Raji (cell line): ENCODE results near the gene CREB3L1.

Experiments
- POLR2A ChIP-seq: IDR thresholded peaks from 2 replicates; pipeline ENCODE4 v1.6.1; 2011; ENCODE audit warnings: low read depth, low read length, control low read depth; ENCODE audit not compliant: insufficient read depth

Gene CREB3L1

GRCh38 chr11:46296528-46297448 lies 19.3 kb downstream of the CREB3L1 start:
- no peak for TF ChIP-seq POLR2A

GRCh38 chr11:46298699-46299433 lies 21.4 kb downstream of the CREB3L1 start:
- TF ChIP-seq POLR2A = no peak

DNA sequence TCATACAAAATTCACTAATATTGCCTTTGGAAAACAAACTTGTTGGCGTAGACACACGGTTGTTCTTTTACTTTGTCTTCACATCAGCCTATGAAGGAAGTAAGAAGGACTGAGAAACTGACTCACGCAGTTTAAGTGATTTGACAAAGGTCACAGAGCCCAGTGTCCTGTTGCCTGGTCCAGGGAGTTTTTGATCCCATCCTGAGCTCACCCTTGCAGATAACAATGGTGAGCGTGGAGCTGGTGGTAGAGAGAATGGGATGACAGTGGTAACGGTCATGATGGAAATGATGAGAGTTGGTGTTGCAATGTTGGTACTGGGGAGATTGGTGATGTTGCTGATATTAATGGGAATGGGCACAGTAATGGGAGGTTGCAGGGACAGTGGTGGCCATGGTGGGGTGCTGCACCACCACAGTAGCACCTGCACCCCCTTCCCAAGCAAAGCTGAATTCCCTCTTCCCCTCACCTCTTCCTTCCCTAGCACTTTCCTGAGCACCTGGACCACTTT lies 22.0 kb downstream of the CREB3L1 start:
- TF ChIP-seq POLR2A = no peak

DNA sequence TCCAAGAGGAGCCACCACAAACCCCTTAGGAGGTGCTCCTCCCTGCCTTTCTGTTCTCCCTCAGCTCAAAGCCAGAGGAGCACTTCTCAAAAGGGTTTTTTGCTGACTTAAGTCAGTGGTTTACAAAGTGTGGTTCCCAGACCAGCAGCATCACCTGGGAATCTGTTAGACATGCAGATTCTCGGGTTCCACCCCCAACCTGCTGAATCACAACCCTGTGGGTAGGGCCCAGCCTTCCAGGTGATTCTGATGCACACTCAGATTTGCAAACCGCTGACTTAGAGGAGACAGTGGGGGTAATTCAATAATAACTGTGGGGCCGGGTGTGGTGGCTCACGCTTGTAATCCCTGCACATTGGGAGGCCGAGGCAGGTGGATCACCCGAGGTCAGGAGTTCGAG lies 22.8 kb downstream of the CREB3L1 start:
- TF ChIP-seq POLR2A = no peak

DNA sequence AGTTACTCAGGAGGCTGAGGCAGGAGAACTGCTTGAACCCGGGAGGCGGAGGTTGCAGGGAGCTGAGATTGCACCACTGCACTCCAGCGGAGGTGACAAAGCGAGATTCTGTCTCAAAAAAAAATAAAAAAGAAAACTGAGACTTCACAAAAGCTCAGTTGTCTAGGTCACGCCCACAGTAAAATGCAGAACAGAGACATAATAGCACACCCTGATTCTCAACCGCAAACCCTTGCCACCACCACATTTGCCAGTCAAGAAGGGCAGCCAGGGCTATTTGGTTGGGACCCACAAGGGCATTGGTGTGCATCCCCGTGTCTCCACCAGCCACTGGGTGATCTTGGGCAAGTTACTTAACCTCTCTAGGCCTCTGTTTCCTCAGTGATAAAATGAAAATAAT lies 25.4 kb downstream of the CREB3L1 start:
- no peak for TF ChIP-seq POLR2A

- no peak for TF ChIP-seq POLR2A
These were observed 27.2 kb downstream of the CREB3L1 start for GRCh38 chr11:46304605-46305179.

DNA sequence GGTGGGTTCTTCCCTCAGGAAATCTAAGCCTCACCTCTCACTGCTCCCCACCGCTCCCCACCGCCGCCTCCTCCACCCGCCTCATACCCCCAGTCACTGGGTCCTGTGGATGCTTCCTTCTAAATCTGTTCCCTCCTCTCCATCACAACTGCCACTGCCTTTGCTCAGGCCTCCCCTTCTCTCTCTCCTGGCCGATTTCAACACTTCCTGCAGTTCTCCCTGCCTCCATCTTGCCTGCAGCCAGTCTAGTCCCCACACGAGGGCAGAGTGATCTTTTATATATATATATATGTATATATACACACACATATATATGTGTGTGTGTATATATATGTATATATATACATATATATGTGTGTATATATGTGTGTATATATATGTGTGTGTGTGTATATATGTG lies 27.8 kb downstream of the CREB3L1 start:
- no peak for TF ChIP-seq POLR2A

GRCh38 chr11:46306296-46306853 lies 28.9 kb downstream of the CREB3L1 start:
- TF ChIP-seq POLR2A = no peak

- TF ChIP-seq POLR2A = no peak
These were observed 29.9 kb downstream of the CREB3L1 start for GRCh38 chr11:46307369-46307768.

DNA sequence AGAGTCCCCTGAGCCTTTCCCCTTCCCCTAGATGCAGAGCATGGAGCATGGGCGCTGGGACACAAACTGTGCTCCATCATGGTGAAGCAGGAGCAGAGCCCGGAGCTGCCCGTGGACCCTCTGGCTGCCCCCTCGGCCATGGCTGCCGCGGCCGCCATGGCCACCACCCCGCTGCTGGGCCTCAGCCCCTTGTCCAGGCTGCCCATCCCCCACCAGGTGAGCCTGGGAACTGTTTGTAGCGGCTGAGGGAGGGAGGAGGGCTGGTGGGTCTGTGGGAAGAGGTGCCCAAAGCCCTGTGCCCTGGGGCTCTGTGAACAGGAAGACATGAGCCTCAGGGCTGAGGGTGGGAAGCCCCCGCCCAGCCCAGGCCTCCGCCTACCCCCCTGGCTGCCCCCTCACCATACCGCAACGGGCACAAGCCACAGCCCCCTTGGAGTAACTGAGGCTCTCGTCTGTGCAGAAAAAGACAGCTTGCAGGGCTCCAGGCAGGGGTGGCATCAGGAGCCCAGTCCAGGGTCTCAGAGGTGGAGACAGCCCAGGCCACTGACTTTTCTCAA lies 30.4 kb downstream of the CREB3L1 start:
- TF ChIP-seq POLR2A = no peak

- no peak for TF ChIP-seq POLR2A
These were observed 31.4 kb downstream of the CREB3L1 start for GRCh38 chr11:46308631-46309419.

DNA sequence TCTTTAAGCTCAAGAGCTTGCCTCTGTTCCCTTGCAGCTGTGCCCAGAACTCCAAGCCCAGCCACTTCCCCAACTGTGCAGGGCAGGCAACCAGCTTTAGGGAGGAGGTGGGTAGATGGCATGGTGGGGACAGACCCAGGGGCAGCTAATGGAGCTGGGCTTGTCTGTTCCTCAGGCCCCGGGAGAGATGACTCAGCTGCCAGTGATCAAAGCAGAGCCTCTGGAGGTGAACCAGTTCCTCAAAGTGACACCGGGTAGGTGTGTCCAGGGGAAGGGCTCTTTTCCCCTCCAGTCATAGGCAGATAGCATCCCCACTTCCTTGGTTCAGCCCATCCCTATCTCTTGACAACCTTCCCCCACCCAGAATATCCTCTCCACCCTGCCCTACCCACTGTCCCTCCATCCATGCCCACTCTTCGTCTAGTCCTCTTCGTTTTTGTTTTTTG lies 32.4 kb downstream of the CREB3L1 start:
- TF ChIP-seq POLR2A = no peak

DNA sequence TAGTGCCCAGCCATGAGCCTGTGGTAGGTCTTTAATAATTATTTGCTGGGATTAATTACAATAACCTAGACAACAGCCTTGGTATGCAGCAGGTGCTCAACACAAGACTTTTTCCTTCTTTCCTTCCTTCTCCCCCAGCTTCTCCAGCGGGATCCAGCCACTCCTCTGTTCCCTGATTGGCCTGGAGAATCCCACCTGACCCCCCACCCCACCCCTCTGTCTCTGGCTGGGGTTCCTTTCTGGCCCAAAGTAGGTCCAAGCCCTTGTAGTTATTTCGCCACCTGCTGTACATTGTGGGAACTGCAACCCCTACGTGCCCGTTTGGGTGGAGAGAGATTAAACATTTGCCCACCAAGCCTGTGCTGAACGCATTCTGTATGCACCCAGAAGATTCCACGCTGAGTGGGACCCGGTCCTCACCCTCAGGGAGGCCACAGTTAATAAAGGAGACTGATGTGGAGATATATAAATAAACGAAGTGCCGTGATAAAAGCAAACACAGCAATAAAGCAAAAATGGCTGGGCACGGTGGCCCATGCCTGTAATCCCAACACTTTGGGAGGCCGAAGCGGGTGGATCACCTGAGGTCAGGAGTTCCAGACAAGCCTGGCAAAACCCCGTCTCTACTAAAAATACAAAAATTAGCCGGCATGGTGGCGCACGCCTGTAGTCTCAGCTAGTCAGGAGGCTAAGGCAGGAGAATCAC lies 37.7 kb downstream of the CREB3L1 start:
- no peak for TF ChIP-seq POLR2A

DNA sequence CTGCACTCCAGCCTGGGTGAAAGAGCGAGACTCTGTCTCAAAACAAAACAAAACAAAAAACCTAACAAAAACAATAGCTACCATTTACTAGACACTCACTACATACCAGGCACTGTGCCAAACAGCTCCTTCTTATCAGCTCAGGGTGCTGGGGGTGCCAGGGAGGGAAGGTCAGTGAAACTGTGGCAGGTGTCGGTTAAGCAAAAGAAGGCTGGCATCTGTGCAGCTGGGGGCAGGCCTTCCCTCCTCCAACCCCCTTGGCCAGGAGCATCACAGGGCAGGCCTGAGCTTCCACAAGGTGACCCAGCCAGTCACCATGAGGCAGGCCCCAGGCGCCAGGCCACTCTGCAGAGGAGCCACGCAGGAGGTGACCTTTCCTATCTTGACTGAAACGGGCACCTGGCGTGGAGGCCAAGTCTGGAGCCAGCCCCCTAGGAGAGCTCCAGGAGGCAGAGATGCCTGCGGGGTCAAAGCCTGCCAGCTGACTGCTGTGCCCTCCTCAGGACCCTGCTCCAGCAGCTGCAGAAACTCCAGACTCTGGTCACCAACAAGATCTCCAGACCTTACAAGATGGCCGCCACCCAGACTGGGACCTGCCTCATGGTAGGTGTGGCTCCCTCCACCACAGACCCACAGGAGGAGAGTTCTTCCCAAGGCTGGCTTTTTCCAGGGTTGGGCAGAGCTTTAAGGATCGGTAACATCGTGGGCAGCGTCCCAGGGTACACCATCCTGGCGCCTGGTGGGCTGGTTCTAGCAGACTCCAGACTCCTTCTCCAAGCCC lies 38.5 kb downstream of the CREB3L1 start:
- TF ChIP-seq POLR2A = no peak
